HG02938 (cell line): ENCODE results near the gene HEPACAM2.

Source experiments
- ATAC-seq: cut with Tn5 transposase; IDR thresholded peaks from one replicate; pipeline ENCODE4 v1.9.1; 2021; ENCODE audit warnings: mild to moderate bottlenecking, moderate library complexity; ENCODE audit not compliant: unreplicated experiment

HEPACAM2 gene

GRCh38 chr7:93148727-93149126 lies 77.5 kb downstream of the HEPACAM2 start:
- no peak for ATAC-seq

DNA sequence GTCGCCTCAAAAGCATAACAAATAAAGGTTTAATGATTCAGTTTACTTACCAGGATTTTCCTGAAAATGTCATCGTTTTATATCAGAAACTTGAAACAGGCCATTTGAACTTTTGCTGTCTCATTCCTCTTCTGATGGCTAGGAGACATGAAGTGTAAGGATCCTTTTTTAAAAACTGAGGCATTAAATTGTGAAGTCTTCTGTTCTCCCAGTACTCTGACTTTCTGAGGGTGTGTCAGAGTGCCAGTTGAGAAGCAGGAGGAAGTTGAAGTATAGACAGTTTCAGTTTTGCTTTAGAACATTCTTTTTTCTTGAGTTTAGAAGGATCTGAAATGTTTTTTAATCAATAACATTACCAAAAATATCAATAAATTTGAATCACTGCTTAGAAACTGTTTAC lies 78.1 kb downstream of the HEPACAM2 start, which contains the start of gene SAMD9L:
TSS of gene SAMD9L (minus strand) at position 242 of the 400 bp plus-strand sequence. CDS start 12,414 bp downstream, outside the sequence.
- peak; percentile 57 for ATAC-seq

DNA sequence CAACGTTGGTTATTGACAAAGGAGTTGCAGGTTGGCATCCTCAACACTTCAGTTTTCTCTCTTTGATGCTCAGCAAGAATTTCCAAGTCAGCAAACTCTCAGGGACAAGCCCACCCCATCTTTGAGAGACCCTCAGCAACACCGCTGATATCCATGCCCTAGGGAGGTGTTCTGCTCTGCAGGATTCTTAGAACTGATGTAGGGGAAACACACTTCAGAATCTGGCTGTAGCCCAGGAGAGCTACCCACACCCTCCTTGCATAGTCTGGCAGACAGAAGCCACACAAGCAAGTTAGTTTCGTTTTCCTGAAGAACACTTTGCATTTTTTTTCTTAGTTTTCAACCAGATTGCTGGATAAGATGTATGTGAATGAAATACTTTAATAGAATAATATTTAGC lies 78.9 kb downstream of the HEPACAM2 start:
- ATAC-seq = peak; percentile 74

GRCh38 chr7:93146472-93147141 lies 79.7 kb downstream of the HEPACAM2 start:
- ATAC-seq = peak; percentile 45

DNA sequence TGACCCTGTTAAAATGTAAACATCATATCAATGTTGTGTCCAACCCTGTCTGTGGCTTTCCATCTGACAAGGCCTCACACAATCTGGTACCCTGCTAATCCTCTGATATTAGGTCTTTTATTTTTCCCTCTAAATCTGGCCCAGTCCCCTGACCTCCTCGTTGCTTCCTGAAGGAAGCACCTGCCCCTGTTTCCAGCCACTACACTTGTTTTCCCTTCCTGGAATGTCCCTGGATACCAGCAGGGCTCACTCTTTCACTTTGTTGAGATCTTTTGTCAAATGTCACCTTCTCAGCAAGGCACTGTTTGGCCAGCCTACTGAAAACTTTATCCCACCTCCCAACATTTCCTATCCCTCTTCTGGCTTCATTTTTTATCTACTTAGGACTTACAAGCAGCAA lies 80.2 kb downstream of the HEPACAM2 start:
- ATAC-seq = no peak

- ATAC-seq = no peak
Observed at GRCh38 chr7:93145354-93145753, 80.9 kb downstream of the HEPACAM2 start.

- no peak for ATAC-seq
Observed at GRCh38 chr7:93142127-93142526, 84.1 kb downstream of the HEPACAM2 start.

GRCh38 chr7:93140582-93141191 lies 85.6 kb downstream of the HEPACAM2 start:
- ATAC-seq = no peak

- no peak for ATAC-seq
Observed at GRCh38 chr7:93138576-93138975, 87.7 kb downstream of the HEPACAM2 start.
